HG02588 (cell line): ENCODE data around the gene ZNF219.

ENCODE experiments used
- ATAC-seq: cut with Tn5 transposase; IDR thresholded peaks from one replicate; pipeline ENCODE4 v1.9.1; 2021; ENCODE audit warnings: mild to moderate bottlenecking, moderate library complexity; ENCODE audit not compliant: unreplicated experiment

ZNF219 gene

DNA sequence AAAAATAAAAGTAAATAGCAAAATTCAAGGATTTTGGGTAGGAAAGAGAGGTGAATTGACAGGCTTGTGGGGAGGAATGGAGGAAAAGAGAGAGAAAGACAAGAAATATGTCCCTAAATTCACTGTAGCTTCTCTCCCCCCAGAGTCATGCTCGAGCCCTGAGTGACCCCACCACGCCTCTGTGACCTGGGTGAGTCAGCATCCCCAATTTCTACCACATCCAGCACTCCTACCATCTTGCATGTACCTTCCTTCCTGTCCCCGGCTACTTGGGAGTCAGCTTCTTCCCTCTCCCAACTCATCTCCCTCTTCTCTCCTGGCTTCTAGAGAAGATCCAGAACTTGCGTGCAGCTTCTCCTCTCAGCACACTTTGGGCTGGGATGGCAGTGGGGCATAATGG is 9.8 kb downstream of the ZNF219 start:
- ATAC-seq, result no peak

DNA sequence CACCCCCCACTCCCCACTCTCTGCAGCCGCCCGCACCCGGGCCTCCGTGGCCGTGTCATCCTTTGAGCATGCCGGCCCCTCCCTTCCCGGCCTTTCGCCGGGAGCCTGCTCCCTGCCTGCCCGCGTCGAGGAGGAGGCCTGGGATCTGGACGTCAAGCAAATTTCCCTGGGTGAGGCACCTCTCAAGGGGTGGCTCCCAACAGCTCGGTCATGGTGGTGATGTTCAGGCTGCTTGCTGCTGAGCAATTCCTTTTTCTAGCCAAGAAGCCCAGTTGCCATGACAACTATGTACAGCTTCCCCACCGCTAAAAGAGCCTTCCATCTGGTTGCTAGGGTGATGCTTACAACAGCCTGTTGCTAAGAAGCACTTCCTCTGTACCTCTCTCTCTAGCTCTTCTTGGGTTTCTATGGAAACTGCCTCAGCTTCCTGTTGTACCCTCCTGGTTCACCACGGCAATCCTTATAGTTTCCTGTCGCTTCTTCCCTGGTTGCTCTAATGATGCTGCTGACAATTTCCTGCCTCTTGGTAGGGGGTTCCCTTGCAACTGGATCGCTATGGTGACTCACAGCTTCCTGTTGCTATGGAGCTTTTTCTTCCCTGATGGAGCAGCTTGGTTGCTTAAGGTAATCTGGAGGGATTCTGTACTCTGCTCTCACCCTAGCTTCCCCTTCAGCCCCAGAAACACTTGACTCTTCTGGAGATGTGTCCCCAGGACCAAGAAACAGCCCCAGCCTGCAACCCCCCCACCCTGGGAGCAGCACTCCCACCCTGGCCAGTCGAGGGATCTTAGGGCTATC is 11.0 kb downstream of the ZNF219 start:
- no peak for ATAC-seq

DNA sequence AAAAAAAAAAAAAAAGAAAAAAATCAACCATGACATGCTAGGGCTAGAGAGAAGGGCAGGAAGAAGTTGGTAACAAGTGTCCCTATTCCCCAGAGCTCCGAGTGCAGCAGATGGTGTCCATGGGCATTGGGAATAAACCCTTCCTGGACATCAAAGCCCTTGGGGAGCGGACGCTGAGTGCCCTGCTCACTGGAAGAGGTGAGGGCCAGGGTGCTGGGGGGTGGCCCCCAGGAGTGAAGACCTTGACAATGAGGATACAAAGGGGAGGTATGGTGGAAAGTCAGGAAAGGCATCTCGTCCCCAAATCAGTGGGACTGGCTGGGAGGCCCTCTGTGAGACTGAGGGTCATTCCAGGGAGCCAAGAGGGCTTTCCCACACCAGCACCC is 11.6 kb downstream of the ZNF219 start:
- ATAC-seq, result no peak

DNA sequence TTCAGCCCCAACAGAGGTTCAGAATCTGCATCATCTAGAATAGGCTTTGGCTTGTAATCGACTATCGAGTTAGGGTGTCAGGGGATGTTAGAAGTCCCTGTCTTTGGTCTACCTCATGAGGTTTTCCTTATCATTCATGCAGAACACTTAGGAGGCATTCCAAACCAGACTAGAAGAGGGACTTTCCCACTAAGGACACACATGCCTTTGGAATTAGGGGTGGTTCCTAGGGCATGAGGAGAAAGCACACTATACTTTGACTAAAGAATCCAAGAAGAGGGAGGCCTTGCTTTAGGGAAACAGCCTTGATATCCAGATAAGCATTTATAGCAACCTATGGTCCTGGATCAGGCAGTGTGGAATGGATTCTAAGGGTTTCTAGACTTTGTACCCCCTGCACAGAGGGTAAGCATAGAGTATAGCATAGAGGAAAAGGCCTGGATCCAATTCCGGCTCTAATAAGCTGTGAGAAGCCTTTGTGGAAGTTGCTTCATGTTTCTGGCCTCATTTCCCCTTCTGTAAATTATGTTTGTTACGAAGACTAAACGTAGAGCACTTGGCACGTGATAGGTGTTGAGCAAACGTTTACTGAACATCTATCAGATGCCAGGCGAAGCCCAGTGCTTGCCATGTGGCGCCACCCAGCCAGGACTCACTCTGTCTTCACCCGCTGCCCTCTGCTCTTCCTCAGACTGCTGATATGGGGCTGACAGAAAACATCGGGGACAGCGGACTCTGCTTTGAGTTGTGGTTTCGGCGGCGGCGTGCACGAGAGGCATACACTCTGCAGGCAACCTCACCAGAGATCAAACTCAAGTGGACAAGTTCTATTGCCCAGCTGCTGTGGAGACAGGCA is 13.2 kb downstream of the ZNF219 start:
- ATAC-seq, result no peak

DNA sequence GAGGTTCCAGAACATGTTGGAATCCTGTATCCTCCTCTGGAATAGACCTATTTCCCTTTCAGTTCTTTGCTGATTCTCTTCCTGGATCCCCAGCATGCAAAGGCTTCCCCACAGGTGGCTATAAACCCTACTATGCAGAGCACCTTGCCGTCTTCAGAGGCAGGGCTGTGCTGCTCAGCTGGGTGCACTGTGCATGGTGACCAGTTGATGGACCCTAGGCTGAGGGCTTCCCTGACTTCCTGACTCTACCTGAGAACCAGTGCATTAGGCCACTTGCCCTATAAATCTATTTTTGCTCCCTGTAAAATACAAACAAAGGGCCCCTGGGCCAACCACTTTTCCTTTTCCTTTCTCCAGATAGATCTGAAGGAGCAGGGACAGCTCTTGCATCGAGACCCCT is 14.1 kb downstream of the ZNF219 start:
- ATAC-seq, result no peak

DNA sequence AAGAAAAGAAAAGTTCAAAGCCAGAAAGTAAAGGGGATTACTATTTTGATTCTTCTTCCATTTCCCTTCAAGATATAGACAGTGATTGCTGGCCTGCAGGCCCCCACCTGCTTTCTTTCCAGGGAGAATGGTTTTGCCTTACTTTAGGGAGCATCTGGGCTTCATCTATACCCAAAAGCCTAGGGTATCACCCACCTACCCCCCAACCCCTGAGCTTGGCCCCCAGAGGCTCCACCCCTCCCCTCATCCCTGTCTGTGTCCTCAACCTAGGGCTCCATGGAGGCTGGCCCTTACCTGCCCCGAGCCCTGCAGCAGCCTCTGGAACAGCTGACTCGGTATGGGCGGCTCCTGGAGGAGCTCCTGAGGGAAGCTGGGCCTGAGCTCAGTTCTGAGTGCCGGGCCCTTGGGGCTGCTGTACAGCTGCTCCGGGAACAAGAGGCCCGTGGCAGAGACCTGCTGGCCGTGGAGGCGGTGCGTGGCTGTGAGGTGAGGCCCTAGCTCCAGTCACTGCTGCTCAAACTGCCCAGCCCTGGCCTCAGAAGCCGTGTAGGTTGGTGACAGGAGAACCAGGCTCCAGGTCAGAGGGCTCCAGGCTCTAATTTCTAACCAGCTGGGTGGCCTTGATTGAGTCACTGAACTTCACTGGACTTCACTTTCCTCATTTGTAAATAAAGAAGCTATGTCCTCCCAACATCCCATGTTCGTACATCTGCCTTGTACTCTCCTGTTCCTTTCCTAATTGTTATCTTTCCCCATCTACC is 14.7 kb downstream of the ZNF219 start:
- ATAC-seq, result no peak

DNA sequence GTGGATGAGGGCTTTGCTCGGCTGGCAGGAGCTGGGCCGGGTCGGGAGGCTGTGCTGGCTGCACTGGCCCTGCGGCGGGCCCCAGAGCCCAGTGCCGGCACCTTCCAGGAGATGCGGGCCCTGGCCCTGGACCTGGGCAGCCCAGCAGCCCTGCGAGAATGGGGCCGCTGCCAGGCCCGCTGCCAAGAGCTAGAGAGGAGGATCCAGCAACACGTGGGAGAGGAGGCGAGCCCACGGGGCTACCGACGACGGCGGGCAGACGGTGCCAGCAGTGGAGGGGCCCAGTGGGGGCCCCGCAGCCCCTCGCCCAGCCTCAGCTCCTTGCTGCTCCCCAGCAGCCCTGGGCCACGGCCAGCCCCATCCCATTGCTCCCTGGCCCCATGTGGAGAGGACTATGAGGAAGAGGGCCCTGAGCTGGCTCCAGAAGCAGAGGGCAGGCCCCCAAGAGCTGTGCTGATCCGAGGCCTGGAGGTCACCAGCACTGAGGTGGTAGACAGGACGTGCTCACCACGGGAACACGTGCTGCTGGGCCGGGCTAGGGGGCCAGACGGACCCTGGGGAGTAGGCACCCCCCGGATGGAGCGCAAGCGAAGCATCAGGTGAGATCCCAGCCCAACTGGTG is 16.8 kb downstream of the ZNF219 start:
- ATAC-seq, result no peak

DNA sequence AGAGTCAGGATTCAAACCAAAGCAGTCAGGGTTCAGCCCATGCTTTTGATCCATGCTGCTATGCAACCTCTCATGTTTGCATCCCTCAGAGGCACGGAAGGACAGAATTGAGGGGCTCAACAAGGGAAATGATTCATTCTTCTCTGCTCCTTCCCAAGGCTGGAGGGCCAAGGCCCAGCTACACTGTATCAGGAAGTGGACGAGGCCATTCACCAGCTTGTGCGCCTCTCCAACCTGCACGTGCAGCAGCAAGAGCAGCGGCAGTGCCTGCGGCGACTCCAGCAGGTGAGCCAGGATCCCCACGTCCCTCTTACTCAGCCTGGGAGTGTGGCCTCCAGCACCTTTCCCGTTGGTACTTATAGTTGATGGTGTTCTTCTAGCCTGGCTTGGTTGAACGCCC is 19.7 kb downstream of the ZNF219 start:
- no peak for ATAC-seq

DNA sequence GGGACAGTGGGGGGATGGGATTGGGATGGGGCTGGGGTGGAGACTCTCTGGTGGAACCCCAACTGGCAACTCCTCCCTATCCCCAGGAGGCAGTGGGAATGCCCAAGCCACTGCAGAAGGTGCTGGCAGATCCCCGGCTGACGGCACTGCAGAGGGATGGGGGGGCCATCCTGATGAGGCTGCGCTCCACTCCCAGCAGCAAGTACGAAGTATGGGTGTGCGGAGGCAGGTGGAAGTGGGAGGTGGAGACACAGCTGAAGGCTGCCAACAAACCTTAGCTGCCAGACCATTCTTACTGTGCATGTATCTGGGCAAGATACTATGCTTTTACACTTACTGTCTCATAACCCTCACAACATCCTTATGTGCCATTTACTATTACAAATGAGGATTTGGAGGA is 20.2 kb downstream of the ZNF219 start:
- no peak for ATAC-seq

DNA sequence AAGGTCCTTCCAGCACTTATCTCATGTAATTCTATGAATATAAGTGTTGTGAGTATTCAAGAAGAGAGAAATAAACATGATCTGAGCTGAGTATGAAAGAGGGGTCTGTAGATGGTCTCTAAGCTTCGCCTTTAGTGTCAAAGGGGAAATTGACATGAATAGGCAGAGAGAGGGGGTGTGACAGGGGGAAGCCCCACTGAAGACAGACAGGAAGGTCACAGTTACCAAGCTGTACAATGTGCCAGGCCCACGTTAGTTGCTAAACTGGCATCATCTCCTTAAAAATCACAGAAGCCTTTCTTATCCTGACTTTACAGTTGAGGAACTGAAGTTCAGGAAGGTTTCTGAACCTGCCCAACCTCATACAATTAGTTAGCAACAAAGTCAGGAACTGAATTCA is 20.8 kb downstream of the ZNF219 start:
- no peak for ATAC-seq

DNA sequence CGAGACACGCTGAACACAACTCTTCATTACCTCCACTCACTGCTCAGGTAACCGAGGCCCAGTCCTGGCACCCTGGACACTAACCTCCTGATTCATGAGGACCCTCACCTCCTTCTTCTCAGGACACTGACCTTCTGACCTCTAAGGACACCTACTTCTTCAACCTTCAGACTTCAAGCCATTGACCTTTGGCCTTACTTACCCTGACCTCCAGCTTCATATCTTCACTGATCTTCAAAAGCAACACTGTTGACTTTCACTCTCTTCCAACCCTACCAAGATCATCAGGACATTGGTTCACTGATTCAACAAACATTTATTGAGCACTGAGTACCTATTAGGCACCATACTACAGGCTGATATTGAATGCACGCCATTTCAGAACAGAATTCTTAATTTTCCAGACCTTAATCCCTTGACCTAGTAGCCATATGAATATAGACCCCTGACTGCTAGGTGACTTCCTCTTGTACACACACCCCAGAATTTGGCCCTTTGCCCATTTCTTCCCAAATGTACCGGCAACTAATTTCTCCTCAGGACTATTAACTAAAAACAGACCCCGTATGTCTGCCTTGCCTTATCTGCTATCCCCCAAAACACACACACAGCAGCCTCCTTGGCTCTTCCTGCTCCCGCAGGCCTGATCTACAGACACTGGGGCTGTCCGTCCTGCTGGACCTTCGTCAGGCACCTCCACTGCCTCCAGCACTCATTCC is 22.6 kb downstream of the ZNF219 start:
- no peak for ATAC-seq

DNA sequence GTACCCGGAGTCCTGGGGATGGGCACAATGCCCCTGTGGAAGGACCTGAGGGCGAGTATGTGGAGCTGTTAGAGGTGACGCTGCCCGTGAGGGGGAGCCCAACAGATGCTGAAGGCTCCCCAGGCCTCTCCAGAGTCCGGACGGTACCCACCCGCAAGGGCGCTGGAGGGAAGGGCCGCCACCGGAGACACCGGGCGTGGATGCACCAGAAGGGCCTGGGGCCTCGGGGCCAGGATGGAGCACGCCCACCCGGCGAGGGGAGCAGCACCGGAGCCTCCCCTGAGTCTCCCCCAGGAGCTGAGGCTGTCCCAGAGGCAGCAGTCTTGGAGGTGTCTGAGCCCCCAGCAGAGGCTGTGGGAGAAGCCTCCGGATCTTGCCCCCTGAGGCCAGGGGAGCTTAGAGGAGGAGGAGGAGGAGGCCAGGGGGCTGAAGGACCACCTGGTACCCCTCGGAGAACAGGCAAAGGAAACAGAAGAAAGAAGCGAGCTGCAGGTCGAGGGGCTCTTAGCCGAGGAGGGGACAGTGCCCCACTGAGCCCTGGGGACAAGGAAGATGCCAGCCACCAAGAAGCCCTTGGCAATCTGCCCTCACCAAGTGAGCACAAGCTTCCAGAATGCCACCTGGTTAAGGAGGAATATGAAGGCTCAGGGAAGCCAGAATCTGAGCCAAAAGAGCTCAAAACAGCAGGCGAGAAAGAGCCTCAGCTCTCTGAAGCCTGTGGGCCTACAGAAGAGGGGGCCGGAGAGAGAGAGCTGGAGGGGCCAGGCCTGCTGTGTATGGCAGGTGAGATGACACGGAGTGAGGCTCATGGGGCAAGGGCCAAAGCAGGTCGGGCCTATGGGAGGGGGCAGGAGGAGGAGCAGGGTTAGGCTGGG is 23.8 kb downstream of the ZNF219 start:
- ATAC-seq, result no peak

DNA sequence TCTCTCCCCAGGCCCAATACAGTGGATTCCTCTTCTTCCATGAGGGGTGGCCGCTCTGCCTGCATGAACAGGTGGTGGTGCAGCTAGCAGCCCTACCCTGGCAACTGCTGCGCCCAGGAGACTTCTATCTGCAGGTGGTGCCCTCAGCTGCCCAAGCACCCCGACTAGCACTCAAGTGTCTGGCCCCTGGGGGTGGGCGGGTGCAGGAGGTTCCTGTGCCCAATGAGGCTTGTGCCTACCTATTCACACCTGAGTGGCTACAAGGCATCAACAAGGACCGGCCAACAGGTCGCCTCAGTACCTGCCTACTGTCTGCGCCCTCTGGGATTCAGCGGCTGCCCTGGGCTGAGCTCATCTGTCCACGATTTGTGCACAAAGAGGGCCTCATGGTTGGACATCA is 24.5 kb downstream of the ZNF219 start:
- ATAC-seq, result no peak

DNA sequence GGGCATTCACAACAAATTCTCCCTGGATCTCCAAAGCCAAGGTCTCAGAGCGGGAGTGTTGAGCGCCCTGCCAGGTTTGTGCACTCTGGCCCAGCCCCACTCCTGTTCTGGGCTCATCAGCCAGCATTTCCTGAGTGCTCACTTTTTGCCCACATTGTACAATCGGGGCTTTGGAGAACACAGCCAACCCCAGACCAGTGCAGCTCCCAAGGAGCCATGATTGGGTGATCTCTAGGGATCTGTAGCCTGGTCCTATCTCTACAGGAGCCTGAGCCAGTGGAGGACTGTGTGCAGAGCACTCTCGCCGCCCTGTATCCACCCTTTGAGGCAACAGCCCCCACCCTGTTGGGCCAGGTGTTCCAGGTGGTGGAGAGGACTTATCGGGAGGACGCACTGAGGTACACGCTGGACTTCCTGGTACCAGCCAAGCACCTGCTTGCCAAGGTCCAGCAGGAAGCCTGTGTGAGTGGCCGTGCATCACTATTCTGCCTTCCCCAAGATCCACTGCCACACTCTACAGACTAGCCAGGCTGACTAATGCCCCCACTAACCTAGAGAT is 25.6 kb downstream of the ZNF219 start:
- no peak for ATAC-seq

DNA sequence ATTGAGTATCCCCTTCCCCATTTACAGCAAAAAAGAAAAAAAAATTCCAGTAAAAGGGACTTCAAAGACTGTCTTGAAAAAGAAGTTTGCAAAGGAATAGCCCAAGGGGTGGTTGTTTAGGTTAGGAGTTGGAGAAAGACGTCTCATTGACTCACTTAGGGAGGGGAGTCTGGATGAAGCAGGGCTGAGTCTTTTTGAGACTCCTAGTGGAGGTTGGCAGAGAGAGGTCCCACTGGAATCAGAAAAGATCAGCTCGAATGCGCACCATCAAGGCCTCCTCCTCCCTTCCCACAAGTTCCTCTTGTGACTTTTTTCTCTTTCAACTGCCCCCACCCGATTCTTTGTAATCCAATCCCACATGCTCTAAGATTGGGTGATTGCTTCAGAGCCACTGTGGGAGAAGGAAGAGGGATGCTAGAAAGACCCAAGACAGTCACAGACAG is 26.4 kb downstream of the ZNF219 start:
- ATAC-seq, result no peak

DNA sequence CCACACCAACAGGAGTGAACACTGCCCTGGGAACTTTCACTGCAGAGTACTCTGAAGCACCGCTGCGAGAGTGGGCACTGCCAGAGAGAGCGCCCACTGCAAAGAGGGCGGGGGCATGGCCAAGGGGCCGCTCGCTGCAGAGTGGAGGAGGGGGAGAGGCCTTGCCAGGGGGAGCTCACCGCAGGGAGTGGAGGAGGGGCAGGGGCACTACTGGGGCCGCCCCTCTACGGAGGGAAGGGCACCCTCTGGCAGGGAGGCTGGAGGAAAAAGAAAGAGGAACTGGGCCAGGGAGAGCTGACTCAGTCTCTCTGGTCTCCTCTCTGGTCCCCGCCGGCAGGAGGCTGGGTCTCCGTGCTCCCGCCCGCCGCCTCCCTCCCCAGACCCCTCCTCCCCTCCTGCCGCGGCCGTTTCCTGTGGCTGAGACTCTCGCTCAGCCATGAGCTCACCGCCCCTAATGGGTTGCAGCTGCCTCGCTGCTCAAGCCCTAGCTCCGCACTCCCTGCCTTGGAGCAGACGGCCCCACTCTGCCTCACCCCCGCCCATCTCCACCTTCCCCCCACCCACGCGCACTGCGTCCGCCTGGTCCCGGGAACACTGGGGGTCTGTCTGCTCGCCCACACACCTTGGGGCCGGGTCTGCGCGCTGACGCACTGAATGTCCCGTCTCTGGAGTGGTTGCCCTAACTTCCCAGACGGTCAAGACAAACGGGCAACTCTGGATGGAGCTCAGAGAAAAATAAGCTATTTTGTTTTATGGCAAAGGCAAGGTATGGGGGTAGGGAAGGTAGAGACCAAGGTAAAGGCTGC is 27.0 kb downstream of the ZNF219 start:
- ATAC-seq, result peak; percentile 72

DNA sequence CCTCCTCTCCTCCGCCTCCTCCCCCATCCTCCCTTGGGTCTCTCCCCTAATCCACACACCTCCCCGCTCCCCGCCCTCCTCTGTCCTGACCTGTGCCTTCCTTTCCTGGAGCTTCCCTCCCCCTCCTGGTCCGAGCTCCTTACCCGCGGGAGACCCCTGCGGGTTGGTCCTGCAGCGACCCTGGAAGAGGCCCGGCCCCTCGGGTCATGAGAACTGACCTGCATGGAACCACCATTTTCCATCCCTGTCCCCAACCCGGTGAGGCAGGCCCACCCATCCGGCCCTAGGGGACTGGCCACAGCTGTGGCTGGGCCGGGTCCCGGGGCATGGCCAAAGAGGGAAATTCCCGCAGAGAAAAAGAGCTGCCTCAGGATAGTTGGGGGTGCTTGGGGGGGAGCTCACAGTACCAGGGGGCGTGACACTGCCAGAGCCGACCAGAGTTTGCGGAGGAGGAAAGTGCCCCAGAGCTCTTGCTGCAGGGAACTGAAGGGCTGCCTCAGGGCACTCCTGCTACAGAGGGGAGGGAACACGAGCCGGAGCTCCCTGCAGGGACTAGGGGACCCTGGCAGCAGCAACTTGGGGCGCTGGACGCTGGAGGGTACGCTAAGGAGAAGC is 27.7 kb downstream of the ZNF219 start:
- ATAC-seq, result no peak

DNA sequence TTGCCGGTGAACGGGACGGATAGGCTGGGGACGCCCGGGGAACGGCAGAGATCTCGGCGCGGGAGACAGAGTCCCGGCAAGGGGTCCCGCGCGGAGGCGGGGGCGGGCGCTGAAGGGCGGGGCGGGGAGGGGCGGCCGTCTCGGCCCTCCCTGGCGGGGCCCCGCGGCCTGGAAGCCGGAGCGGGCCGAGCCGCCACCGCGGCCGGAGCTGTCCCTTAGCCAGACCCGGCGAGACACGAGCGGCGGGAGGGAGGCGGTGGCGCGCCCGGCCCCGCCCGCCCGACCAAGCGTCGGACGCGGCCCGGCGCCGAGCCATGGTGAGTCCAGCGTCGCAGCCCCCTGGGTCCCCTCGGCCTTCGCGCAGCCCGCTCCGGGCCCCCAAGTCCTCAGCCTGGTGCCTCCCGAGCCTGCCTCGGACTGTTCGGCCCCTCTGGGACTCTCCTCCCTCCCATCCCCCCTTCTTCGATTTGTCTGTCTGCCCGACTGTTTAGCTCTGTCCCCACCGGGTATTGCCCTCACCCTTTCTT is 28.3 kb downstream of the ZNF219 start, which contains the start of gene ARHGEF40:
ARHGEF40 (plus strand) TSS at position 222 of the 527 bp plus-strand sequence; CDS start at position 315, 93 bp downstream.
- ATAC-seq, result no peak
